OCI-LY7 (cell line): ENCODE data around the gene HDAC9.

Experiments
- CTCF ChIP-seq: fragments of 200-600 bp; sonication (generic); conservative IDR thresholded peaks from 2 replicates; pipeline ENCODE4 v1.5.1; 2014; ENCODE audit warnings: mild to moderate bottlenecking, antibody characterized with exemption, low read length, moderate library complexity, mixed read lengths
- EZH2phosphoT487 ChIP-seq: fragments of 200-600 bp; sonication (generic); IDR thresholded peaks from 2 replicates; pipeline ENCODE4 v1.6.1; 2018; ENCODE audit warnings: low read depth, borderline replicate concordance, mild to moderate bottlenecking, mixed run types, antibody characterized with exemption, low read length, moderate library complexity, mixed read lengths

- TF ChIP-seq CTCF (no peak), EZH2phosphoT487 (no peak)
Observed at GRCh38 chr7:18901351-18901750, 405.8 kb downstream of the HDAC9 start.
